Middle frontal gyrus (tissue), 1 donor: ENCODE measurements around the gene FAM221A.
"Not testable (repeated sequence)": the region's sequence is repeated elsewhere in the genome, so short reads cannot be mapped to it uniquely, and the experiment has no call there.

ENCODE experiments used
- DNase-seq: peaks from one replicate; pipeline ENCODE4 v3.0.0-alpha.2; 2015; ENCODE audit warnings: low spot score; ENCODE audit errors: extremely low spot score

The FAM221A gene

GRCh38 chr7:23700046-23700445 is 20.0 kb downstream of the FAM221A start:
- no peak for DNase-seq

DNA sequence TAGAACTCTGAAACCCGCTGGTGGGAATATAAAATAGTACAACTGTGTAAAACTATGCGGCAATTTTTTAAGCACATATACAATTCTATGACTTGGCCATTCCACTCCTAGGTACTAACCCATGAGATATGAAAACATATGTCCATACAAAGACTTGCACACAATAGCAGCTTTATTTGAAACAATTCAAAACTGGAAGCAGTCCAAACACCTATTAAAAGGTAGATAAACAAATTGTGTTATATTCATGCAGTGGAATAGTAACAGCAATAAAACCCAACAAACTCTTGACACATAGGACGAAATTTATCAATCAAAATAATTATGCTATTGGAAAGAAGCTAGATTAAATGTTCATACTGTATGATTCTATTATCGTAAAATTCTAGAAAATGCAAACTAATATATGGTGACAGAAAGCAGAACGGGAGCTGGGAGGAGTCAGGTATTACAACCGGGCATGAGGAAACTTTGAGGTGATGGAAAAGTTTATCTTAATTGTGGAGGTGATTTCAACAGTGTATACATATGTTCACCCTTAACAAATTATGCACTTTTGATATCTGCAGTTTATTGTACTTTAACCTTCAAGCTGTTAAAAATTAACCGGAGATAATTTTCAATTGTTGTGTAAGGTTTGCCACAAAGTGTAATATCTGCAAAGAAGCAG is 29.2 kb downstream of the FAM221A start:
- DNase-seq: no peak

DNA sequence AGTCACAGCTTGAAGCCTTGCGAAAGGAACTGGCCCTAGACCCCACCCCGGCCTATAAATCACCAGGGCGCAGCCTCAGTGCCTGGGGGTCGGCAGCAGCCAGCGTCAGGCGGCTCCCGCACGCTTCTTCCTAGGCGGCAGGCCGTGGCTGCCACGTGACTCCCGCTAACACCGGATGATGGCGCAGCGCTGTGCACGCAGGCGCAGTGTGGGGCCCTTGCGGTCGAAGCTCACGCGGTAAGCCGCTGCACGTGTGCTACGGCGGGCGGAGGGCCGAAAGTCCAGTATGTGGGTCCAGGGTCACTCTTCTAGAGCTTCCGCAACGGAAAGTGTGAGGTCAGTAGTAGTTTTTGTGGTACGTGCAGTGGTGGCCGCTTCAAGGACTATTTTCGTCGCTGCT is 30.0 kb downstream of the FAM221A start, which contains the start of gene STK31:
Gene STK31, plus strand, starts transcription at position 220 of the 400 bp plus-strand sequence. Its CDS starts 67 bp downstream, at position 287.
- DNase-seq: no peak

DNA sequence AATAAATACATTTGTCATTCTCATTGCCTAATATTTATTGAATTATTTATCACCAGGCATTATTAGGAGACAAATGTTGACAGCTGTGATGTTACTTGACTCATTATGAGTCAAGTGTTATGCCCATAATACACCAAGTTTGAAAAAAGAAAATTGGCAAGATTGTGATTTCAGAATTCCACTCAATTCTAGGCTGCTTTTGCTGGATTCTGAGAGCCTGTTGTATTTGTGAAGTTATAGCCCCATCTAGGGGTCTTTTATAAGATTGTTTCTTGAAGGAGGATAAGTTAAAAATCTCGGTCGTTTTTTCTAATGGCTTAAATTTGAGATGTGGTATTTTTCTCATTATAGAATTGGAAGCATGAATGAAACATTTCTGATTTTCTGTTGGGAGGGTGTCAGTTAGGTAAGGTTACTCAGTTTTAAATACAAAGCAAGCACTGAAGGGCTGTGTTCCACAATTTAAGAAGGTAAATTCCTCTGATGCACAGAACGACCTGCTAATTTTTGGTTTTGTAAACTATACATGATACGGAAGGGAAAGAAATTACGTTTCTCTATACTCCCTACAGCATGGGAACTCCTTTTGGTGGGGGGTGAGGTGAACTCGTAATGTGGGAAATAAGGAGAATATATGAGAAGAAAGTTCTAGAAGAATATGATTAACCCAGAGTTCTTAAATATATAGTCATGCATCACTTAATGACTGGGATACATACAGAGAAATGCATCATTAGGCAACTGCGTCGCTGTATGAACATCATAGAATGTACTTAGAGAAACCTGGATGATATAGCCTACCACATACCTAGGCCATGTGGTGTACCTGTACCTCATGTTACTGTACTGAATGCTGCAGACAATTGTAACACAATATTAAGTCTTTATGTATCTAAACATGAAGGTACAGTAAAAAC is 32.6 kb downstream of the FAM221A start:
- DNase-seq: peak; percentile 58

- no peak for DNase-seq
Observed at GRCh38 chr7:23713285-23714149, 33.5 kb downstream of the FAM221A start.

DNA sequence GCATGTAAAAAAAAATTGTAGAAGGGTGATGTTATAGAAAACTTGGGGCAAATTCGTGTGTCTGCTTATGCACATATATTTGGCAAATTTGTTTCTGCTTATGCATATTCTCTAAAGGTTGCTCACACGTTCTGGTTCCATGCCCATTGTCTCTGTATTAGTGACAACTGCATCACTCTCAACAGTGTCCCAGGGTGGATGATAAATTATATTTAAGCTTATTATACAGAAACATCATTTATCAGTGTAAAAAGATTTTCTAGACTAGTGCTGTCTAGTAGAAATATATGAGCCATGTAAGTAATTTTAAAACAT is 34.1 kb downstream of the FAM221A start:
- no peak for DNase-seq

- no peak for DNase-seq
Observed at GRCh38 chr7:23714579-23714978, 34.6 kb downstream of the FAM221A start.

DNA sequence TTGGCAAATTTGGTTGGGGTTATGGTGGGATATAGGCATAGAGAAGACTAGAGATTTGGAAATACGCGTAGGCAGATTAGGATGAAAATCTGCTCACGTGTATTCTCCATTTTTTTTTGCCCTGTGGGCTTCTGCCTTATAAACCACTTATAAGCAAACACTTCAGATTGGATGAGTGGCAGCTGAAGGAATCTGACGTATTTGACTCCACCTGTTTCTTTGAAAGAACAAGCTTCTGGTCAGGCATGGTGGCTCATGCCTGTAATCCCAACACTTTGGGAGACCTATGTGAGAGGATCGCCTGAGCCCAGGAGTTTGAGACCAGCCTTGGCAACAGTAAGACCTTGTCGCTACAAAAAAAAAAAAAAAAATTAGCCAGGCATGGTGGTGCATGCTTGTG is 35.1 kb downstream of the FAM221A start:
- no peak for DNase-seq

DNA sequence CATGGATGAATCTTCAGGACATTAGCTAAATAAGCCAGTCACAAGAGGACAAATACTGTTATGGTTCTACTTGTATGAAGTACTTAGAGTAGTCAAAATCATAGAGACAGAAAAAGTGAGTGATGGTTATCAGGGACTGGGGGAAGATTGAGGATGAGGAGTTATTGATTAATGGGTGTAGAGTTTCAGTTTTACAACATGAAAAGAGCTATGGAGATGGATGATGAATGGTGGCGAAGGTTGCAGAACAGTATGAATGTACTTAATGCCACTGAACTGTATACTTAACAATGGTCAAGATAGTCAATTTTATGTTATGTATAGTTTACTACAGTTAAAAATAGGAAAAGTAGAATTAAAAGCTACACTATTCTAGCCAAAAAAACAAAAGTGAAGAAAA is 37.8 kb downstream of the FAM221A start:
- no peak for DNase-seq

- no peak for DNase-seq
Observed at GRCh38 chr7:23721456-23721855, 41.5 kb downstream of the FAM221A start.

DNA sequence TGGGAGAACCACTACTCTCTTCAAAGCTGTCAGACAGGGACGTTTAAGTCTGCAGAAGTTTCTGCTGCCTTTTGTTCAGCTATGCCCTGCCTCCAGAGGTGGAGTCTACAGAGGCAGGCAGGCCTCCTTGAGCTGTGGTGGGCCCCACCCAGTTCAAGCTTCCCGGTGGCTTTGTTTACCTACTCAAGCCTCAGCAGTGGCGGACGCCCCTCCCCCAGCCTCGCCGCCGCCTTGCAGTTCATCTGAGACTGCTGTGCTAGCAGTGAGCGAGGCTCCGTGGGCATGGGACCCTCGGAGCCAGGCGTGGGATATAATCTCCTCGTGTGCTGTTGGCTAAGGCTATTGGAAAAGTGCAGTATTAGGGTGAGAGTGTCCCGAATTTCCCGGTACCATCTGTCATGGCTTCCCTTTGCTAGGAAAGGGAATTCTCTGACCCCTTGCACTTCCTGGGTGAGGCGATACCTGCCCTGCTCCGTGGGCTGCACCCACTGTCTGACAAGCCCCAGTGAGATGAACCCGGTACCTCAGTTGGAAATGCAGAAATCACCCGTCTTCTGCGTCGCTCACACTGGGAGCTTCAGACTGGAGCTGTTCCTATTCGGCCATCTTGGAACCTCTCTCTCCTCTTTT is 42.7 kb downstream of the FAM221A start:
- not testable (repeated sequence) for DNase-seq

DNA sequence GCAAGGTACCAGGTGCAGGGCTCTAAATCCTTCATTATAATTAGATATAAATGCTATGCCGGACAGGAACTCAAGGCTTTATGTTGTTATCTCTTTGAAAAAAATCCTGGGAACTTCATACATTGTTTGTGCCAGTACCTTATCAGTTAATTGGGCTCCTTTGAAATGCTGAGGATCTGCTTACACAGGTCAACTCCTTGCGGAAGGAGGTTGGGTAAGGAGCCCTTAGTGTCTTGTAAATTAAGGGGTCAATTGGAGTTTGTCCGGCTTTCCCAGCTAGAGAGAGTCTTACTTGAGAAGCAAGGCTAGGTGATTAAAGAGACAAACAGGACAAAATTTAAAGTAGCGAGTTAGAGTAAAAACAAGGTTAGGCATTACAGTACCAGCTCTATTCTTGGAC is 44.1 kb downstream of the FAM221A start:
- DNase-seq: not testable (repeated sequence)

GRCh38 chr7:23742051-23742450 is 62.1 kb downstream of the FAM221A start:
- no peak for DNase-seq

GRCh38 chr7:23743226-23743625 is 63.2 kb downstream of the FAM221A start:
- DNase-seq: no peak

GRCh38 chr7:23746629-23747028 is 66.6 kb downstream of the FAM221A start:
- no peak for DNase-seq

- DNase-seq: no peak
Observed at GRCh38 chr7:23751852-23752251, 71.9 kb downstream of the FAM221A start.
